ENCODE measurements around the gene MYO15A.

The MYO15A gene

DNA sequence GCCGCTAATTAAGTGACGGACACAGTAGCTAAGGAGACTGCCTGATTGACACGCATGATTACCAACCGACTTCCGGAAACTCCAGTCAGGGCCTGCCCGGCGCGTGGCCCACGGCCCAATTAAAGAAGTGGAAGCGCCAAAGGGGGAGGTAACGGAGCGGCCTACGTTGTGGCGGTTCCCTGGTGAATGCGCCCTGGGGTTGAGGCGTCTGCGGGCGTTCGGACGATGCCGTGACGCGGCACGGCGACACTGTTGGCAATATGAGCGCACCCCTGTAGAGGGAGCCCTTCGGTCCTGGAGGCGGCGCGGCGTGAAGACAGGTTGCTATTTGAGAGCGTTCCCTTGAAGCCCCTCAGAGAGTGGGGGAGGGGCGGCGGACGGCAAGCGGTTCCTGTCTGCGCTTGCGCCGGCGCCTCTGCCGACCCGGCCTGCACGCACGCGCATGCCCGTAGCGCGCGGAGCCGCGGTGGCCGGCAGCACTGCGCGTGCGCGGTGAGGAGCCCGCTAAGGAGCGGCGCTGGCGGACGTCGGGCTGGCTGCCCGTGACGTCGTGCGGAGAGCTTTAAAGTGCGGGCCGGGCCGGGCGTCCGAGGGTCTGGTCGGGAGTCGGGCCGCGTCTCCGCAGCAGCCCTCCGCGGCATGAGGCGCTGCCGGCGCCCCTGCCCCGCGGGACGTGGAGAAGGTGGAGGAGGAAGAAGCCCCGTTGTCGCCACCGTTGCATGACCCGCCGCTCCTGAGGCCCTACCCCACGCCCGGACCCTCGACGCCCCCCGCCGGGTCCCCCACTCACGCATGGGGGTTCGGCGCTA is 75.0 kb downstream of the MYO15A start, which contains the start of gene ALKBH5 (continued):
- TF ChIP-seq, protein P1, sequence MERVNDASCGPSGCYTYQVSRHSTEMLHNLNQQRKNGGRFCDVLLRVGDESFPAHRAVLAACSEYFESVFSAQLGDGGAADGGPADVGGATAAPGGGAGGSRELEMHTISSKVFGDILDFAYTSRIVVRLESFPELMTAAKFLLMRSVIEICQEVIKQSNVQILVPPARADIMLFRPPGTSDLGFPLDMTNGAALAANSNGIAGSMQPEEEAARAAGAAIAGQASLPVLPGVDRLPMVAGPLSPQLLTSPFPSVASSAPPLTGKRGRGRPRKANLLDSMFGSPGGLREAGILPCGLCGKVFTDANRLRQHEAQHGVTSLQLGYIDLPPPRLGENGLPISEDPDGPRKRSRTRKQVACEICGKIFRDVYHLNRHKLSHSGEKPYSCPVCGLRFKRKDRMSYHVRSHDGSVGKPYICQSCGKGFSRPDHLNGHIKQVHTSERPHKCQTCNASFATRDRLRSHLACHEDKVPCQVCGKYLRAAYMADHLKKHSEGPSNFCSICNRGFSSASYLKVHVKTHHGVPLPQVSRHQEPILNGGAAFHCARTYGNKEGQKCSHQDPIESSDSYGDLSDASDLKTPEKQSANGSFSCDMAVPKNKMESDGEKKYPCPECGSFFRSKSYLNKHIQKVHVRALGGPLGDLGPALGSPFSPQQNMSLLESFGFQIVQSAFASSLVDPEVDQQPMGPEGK (tag by site-specific recombination; IDR thresholded peaks at IDR 0.05): peak; percentile 66; the same call in 1 of the 2 replicates
- TF ChIP-seq ZNF664 (tag by site-specific recombination; IDR thresholded peaks at IDR 0.05) (no peak), ZNF747 (tag by site-specific recombination; IDR thresholded peaks at IDR 0.05) (no peak), ZNF133 (tag by site-specific recombination; IDR thresholded peaks at IDR 0.05) (no peak), ZNF777 (tag by site-specific recombination; IDR thresholded peaks at IDR 0.05; ENCODE audit: borderline replicate concordance) (peak; percentile 75; the same call in 1 of the 2 replicates), ZNF560 (tag by site-specific recombination; IDR thresholded peaks at IDR 0.05; ENCODE audit: borderline replicate concordance) (no peak), ZNF404 (tag by site-specific recombination; IDR thresholded peaks at IDR 0.05) (no peak), ZNF416 (tag by site-specific recombination; IDR thresholded peaks at IDR 0.05) (no peak), ZNF302 (tag by site-specific recombination; IDR thresholded peaks at IDR 0.05; ENCODE audit: low read depth) (no peak), ZNF121 (tag by site-specific recombination; IDR thresholded peaks at IDR 0.05) (no peak), BCL11A (tag by site-specific recombination; IDR thresholded peaks at IDR 0.05; ENCODE audit: low read depth) (no peak), ZNF214 (tag by site-specific recombination; IDR thresholded peaks at IDR 0.05; ENCODE audit: borderline replicate concordance) (no peak), ZIC2 (tag by site-specific recombination; IDR thresholded peaks at IDR 0.05) (peak; percentile 80), SCRT2 (tag by site-specific recombination; IDR thresholded peaks at IDR 0.05) (no peak), ZNF843 (tag by site-specific recombination; IDR thresholded peaks at IDR 0.05) (no peak; the same call in 1 of the 2 replicates), ZNF132 (tag by site-specific recombination; IDR thresholded peaks at IDR 0.05; ENCODE audit: borderline replicate concordance) (no peak), ZNF324 (tag by site-specific recombination; IDR thresholded peaks at IDR 0.05) (peak; percentile 81), ZNF169 (tag by site-specific recombination; IDR thresholded peaks at IDR 0.05) (no peak), ZNF555 (tag by site-specific recombination; conservative IDR thresholded peaks at IDR 0.05) (no peak), ZNF292 (tag by site-specific recombination; IDR thresholded peaks at IDR 0.05; ENCODE audit: borderline replicate concordance, low read depth) (no peak), ZNF366 (tag by site-specific recombination; conservative IDR thresholded peaks at IDR 0.05) (no peak), EGR2 (tag by site-specific recombination; IDR thresholded peaks at IDR 0.05; ENCODE audit: low read depth) (peak; percentile 18; the same call in 1 of the 2 replicates), ZNF19 (tag by site-specific recombination; IDR thresholded peaks at IDR 0.05; ENCODE audit: low read depth) (no peak), PRDM1 (tag by site-specific recombination; IDR thresholded peaks at IDR 0.05) (no peak), IKZF3 (tag by site-specific recombination; IDR thresholded peaks at IDR 0.05) (no peak), ZNF785 (tag by site-specific recombination; IDR thresholded peaks at IDR 0.05) (no peak)
- TF ChIP-seq, protein P2, sequence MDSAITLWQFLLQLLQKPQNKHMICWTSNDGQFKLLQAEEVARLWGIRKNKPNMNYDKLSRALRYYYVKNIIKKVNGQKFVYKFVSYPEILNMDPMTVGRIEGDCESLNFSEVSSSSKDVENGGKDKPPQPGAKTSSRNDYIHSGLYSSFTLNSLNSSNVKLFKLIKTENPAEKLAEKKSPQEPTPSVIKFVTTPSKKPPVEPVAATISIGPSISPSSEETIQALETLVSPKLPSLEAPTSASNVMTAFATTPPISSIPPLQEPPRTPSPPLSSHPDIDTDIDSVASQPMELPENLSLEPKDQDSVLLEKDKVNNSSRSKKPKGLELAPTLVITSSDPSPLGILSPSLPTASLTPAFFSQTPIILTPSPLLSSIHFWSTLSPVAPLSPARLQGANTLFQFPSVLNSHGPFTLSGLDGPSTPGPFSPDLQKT (IDR thresholded peaks at IDR 0.05; ENCODE audit: borderline replicate concordance, low read depth, low read length): no peak
- TF ChIP-seq, protein P3, sequence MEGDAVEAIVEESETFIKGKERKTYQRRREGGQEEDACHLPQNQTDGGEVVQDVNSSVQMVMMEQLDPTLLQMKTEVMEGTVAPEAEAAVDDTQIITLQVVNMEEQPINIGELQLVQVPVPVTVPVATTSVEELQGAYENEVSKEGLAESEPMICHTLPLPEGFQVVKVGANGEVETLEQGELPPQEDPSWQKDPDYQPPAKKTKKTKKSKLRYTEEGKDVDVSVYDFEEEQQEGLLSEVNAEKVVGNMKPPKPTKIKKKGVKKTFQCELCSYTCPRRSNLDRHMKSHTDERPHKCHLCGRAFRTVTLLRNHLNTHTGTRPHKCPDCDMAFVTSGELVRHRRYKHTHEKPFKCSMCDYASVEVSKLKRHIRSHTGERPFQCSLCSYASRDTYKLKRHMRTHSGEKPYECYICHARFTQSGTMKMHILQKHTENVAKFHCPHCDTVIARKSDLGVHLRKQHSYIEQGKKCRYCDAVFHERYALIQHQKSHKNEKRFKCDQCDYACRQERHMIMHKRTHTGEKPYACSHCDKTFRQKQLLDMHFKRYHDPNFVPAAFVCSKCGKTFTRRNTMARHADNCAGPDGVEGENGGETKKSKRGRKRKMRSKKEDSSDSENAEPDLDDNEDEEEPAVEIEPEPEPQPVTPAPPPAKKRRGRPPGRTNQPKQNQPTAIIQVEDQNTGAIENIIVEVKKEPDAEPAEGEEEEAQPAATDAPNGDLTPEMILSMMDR (tag by site-specific recombination; IDR thresholded peaks at IDR 0.05): peak; percentile 83
- TF ChIP-seq, protein P4, sequence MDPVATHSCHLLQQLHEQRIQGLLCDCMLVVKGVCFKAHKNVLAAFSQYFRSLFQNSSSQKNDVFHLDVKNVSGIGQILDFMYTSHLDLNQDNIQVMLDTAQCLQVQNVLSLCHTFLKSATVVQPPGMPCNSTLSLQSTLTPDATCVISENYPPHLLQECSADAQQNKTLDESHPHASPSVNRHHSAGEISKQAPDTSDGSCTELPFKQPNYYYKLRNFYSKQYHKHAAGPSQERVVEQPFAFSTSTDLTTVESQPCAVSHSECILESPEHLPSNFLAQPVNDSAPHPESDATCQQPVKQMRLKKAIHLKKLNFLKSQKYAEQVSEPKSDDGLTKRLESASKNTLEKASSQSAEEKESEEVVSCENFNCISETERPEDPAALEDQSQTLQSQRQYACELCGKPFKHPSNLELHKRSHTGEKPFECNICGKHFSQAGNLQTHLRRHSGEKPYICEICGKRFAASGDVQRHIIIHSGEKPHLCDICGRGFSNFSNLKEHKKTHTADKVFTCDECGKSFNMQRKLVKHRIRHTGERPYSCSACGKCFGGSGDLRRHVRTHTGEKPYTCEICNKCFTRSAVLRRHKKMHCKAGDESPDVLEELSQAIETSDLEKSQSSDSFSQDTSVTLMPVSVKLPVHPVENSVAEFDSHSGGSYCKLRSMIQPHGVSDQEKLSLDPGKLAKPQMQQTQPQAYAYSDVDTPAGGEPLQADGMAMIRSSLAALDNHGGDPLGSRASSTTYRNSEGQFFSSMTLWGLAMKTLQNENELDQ (tag by site-specific recombination; IDR thresholded peaks at IDR 0.05; ENCODE audit: low read depth): no peak
- TF ChIP-seq, protein P5, sequence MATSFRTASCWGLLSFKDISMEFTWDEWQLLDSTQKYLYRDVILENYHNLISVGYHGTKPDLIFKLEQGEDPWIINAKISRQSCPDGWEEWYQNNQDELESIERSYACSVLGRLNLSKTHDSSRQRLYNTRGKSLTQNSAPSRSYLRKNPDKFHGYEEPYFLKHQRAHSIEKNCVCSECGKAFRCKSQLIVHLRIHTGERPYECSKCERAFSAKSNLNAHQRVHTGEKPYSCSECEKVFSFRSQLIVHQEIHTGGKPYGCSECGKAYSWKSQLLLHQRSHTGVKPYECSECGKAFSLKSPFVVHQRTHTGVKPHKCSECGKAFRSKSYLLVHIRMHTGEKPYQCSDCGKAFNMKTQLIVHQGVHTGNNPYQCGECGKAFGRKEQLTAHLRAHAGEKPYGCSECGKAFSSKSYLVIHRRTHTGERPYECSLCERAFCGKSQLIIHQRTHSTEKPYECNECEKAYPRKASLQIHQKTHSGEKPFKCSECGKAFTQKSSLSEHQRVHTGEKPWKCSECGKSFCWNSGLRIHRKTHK (tag by site-specific recombination; IDR thresholded peaks at IDR 0.05): no peak
- TF ChIP-seq, protein P6, sequence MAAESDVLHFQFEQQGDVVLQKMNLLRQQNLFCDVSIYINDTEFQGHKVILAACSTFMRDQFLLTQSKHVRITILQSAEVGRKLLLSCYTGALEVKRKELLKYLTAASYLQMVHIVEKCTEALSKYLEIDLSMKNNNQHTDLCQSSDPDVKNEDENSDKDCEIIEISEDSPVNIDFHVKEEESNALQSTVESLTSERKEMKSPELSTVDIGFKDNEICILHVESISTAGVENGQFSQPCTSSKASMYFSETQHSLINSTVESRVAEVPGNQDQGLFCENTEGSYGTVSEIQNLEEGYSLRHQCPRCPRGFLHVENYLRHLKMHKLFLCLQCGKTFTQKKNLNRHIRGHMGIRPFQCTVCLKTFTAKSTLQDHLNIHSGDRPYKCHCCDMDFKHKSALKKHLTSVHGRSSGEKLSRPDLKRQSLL (tag by site-specific recombination; IDR thresholded peaks at IDR 0.05): no peak

Measured in HEK293 (cell line).